Measurements from ENCODE around the gene ZNF19.

Gene ZNF19

DNA sequence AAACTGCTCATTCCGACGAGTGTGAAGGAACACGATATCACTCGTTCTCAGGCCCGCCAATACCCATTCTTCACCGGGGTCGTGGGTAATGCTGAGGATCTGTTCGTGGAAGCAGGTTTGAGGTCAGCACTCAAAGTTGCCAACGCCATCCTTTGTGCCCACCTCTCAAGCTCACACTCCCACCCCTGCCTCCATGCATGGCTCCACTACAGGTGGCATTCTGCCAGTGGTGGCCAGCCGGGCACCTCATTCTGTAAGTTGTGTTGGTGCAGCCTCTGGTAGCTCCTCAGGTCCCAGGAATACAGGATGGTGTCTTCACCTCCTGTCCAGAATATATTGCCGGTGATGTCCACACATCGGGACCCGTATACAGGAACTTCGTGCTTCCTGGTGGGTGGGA, 57.9 kb downstream of the ZNF19 start:
- peaks cover 11% of the 10 kb centered on the region for H3K9me3 Mint-ChIP-seq
- no peaks in the 10 kb centered on the region for H3K36me3 Mint-ChIP-seq (ENCODE audit: low read depth)
- H3K4me3 Mint-ChIP-seq, result no peak overlapping the region
- H3K27ac Mint-ChIP-seq, result no peak overlapping the region
- H3K27me3 Mint-ChIP-seq (ENCODE audit: low read depth), result peaks cover 60% of the 10 kb centered on the region
- TF ChIP-seq, protein P1, sequence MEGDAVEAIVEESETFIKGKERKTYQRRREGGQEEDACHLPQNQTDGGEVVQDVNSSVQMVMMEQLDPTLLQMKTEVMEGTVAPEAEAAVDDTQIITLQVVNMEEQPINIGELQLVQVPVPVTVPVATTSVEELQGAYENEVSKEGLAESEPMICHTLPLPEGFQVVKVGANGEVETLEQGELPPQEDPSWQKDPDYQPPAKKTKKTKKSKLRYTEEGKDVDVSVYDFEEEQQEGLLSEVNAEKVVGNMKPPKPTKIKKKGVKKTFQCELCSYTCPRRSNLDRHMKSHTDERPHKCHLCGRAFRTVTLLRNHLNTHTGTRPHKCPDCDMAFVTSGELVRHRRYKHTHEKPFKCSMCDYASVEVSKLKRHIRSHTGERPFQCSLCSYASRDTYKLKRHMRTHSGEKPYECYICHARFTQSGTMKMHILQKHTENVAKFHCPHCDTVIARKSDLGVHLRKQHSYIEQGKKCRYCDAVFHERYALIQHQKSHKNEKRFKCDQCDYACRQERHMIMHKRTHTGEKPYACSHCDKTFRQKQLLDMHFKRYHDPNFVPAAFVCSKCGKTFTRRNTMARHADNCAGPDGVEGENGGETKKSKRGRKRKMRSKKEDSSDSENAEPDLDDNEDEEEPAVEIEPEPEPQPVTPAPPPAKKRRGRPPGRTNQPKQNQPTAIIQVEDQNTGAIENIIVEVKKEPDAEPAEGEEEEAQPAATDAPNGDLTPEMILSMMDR (IDR thresholded peaks at IDR 0.05; ENCODE audit: unreplicated experiment in 3 of 3), result no peak
- no peaks in the 10 kb centered on the region for H3K4me1 Mint-ChIP-seq

DNA sequence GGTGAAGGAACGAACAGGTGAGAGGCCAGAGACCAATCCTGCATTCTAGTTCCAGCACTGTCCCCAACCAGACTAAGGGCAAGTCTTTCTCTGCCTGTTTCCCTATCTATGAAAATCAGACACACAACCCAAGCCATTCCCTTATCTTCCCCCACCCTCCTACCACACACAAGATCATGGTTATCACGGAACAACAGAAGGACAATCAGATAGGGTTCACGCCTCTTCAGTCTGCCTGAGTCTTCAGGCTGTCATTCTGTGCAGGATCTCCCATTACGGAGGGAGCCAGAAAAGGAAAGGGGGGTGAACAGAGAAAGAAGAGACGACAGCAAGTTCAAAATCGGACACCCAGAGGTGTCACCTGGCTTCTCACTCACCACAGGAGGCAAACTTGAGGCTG, 58.4 kb downstream of the ZNF19 start:
- H3K36me3 Mint-ChIP-seq (ENCODE audit: low read depth), result no peaks in the 10 kb centered on the region
- no peaks in the 10 kb centered on the region for H3K4me1 Mint-ChIP-seq
- peaks cover 11% of the 10 kb centered on the region for H3K9me3 Mint-ChIP-seq
- TF ChIP-seq, protein P1 (IDR thresholded peaks at IDR 0.05; ENCODE audit: unreplicated experiment in 3 of 3), result no peak
- H3K4me3 Mint-ChIP-seq, result no peak overlapping the region
- H3K27me3 Mint-ChIP-seq (ENCODE audit: low read depth), result peaks cover 60% of the 10 kb centered on the region
- no peak overlapping the region for H3K27ac Mint-ChIP-seq

DNA sequence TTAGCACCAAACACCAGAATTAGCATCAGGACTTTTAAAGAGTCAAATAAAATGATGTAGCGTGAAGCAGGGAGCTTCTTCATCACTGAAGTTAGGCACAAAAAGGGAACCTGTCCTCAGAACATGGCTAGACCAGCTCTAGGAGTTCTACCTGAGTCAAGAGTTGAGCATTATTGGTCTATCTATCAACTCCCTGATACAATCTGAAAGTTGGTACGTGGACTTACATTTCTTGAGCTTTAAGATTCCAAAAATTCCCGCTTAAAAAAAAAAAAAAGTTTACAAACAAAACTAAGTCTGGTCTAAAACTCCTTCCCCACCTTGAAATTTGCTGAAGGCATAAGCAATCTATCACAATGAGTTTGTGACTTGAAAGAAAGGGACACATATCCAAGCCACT, 59.5 kb downstream of the ZNF19 start:
- Mint-ChIP-seq H3K27ac (no peak overlapping the region), H3K27me3 (ENCODE audit: low read depth) (peaks cover 65% of the 10 kb centered on the region), H3K4me3 (no peak overlapping the region), H3K36me3 (ENCODE audit: low read depth) (no peaks in the 10 kb centered on the region), H3K9me3 (peaks cover 11% of the 10 kb centered on the region), H3K4me1 (no peaks in the 10 kb centered on the region)
- TF ChIP-seq, protein P1 (IDR thresholded peaks at IDR 0.05; ENCODE audit: unreplicated experiment in 3 of 3), result no peak

DNA sequence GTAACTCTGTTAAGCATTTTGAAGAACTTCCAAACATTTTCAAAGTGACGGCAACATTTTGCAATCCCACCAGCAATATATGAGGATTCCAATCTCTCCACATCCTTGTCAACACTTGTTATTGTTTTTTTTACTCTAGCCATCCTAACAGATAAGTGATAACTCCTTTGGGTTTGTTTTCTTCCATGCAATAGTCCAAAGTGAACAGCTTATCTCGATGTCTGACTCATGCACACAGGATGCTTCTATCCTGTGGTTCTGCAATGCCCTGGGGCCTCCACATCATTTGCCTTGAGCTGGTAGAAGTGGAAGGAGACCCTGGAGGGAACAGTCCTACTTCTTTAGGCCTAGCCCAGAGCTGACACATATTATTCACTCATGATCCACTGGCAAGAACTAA, 60.2 kb downstream of the ZNF19 start:
- no peaks in the 10 kb centered on the region for H3K36me3 Mint-ChIP-seq (ENCODE audit: low read depth)
- H3K9me3 Mint-ChIP-seq, result peaks cover 11% of the 10 kb centered on the region
- peaks cover 70% of the 10 kb centered on the region for H3K27me3 Mint-ChIP-seq (ENCODE audit: low read depth)
- TF ChIP-seq, protein P1 (IDR thresholded peaks at IDR 0.05; ENCODE audit: unreplicated experiment in 3 of 3), result no peak
- H3K4me3 Mint-ChIP-seq, result no peak overlapping the region
- no peak overlapping the region for H3K27ac Mint-ChIP-seq
- no peaks in the 10 kb centered on the region for H3K4me1 Mint-ChIP-seq

DNA sequence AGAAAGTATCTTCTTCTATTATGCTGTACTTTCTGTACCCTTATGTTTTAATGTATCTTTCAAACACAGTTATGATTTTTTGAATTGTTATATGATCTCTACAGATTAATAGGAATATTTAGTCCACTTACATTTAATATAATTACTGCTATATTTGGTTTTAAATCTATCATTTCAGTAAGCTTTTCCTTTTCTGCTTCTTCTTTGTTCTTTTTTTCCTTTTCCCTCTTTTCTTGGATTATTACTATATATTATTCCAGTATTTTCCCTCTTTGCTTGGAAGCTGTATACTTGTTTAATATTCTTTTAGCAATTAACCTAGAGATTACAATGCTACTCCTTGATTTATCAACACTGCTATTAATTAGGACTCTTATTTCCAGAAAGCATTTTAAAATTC, 60.7 kb downstream of the ZNF19 start:
- H3K27ac Mint-ChIP-seq, result no peak overlapping the region
- no peaks in the 10 kb centered on the region for H3K4me1 Mint-ChIP-seq
- TF ChIP-seq, protein P1 (IDR thresholded peaks at IDR 0.05; ENCODE audit: unreplicated experiment in 3 of 3), result no peak
- H3K36me3 Mint-ChIP-seq (ENCODE audit: low read depth), result no peaks in the 10 kb centered on the region
- H3K27me3 Mint-ChIP-seq (ENCODE audit: low read depth), result peaks cover 69% of the 10 kb centered on the region
- H3K9me3 Mint-ChIP-seq, result peaks cover 11% of the 10 kb centered on the region
- H3K4me3 Mint-ChIP-seq, result no peak overlapping the region

DNA sequence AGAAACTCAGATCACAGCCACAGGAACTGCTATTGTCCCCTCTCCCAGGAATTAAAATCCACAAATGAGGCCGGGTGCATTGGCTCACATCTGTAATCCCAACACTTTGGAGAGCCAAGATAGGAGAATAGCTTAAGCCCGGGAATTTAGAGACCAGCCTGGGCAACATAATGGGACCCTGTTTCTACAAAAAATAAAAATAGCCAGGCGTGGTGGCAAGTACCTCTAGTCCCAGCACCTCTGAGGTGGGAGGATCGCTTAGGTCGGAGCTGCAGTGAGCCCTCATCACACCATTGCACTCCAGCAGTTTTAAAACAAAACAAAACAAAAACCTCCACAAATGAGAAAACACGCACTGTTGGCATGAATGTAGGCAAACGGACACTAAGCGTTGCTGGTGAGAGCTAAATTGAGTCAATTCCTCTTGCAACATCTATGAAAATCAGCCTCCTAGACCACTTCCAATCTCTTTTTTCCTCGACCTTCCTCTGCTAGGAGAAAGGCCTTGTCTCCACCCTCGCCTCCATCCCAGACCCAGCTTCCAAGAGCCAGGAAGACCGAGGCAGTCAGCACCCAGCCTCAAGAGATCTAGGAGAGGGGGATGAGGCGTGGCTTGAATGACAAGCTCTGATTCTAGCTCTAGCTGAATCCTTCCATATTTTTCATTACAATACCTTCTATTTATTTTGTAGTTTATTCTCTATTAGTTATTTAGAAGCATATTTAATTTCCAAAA, 62.1 kb downstream of the ZNF19 start:
- Mint-ChIP-seq H3K36me3 (ENCODE audit: low read depth) (no peaks in the 10 kb centered on the region), H3K27me3 (ENCODE audit: low read depth) (peaks cover 73% of the 10 kb centered on the region), H3K4me1 (no peaks in the 10 kb centered on the region), H3K27ac (no peak overlapping the region), H3K4me3 (peak overlapping the region; percentile 25 to 78 (median 74)), H3K9me3 (peaks cover 11% of the 10 kb centered on the region)
- TF ChIP-seq, protein P1 (IDR thresholded peaks at IDR 0.05; ENCODE audit: unreplicated experiment in 3 of 3), result no peak

Measured in nephron (organoid).